HG03097 (cell line): Measurements from ENCODE around the gene GBP6.
"Not testable (repeated sequence)": the region's sequence is repeated elsewhere in the genome, so short reads cannot be mapped to it uniquely, and the experiment has no call there.

ENCODE experiments used
- ATAC-seq: cut with Tn5 transposase; IDR thresholded peaks from one replicate; pipeline ENCODE4 v1.9.1; 2021; ENCODE audit not compliant: unreplicated experiment, low FRiP score

Gene GBP6, protein sequence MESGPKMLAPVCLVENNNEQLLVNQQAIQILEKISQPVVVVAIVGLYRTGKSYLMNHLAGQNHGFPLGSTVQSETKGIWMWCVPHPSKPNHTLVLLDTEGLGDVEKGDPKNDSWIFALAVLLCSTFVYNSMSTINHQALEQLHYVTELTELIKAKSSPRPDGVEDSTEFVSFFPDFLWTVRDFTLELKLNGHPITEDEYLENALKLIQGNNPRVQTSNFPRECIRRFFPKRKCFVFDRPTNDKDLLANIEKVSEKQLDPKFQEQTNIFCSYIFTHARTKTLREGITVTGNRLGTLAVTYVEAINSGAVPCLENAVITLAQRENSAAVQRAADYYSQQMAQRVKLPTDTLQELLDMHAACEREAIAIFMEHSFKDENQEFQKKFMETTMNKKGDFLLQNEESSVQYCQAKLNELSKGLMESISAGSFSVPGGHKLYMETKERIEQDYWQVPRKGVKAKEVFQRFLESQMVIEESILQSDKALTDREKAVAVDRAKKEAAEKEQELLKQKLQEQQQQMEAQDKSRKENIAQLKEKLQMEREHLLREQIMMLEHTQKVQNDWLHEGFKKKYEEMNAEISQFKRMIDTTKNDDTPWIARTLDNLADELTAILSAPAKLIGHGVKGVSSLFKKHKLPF

DNA sequence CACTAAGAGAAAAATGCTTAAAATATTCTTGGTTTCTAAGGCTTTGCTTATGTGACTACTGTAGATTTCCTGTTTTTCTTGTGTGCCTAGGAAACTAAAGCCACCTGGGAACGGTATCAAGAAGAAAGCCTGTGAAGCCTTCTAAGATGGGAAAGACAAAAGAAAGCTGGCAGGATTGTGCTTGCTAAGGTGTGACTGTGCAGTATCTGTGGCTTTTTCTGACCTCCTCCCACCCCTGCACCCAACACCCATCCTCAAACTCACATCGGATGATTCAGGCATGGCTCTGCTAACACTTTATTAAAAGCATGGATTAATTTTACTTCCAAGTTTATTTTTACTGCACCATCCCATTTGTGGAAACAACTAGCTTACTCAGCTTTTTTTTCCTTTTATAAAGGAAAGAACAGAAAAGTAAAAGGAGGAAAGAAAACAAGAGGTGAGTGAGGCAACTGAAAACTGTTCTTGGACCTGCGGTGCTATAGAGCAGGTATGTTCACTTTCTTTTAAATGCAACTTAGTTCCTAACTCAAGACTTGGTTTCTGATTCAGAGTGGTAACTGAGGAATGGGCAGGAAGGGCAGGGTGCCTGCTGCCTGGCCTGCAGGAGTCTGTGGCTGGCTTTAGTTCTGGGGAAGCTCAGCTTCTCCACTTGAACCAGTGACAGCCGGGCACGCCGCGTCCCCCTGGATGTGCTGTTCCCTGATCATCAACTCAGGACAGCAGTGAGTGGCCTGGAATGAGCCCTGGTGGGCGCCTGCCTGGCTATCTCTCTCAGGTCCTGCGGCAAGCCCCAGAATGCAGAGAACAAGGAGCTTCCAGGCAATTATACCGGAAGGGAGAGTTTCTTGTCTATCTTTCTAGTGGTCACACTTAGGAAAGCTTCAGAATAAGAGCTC lies at the start of gene GBP6:
Gene GBP6 (plus strand): TSS at position 422 of the 899 bp plus-strand sequence. CDS start 4,493 bp downstream, outside the sequence.
- no peak for ATAC-seq

DNA sequence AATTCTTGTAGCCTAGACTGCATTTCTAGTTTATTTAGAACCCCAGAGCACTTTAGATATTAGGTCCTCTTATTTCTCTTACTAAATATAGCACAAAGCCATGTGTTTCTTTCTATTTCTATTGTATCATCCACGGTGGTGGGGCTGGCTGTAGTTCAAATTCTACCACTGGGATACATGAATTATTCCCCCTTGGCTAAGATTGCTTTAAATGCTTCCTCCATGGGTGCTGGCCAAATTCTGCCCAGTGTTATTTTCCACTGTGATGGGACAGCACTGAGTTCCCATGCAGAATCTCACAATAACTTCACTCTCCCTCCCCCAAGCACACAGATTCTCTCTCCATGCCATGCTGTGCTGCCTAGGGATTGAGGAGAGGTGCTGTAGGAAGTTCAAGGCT lies 41.5 kb upstream of the GBP6 start:
- ATAC-seq = no peak

DNA sequence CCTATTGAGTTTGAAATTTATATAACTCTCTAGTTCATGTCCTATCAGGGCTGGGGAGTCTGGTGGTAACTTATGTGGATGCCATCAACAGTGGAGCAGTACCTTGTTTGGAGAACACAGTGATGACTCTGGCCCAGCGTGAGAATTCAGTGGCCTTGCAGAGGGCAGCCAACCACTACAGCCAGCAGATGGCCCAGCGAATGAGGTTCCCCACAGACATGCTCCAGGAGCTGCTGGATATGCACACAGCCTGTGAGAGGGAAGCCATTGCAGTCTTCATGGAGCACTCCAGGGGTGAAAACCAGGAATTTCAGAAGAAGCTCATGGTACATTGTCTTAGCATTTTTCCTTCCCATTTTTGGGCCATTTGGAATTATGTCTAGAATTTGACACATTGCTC lies 32.0 kb upstream of the GBP6 start:
- no peak for ATAC-seq

DNA sequence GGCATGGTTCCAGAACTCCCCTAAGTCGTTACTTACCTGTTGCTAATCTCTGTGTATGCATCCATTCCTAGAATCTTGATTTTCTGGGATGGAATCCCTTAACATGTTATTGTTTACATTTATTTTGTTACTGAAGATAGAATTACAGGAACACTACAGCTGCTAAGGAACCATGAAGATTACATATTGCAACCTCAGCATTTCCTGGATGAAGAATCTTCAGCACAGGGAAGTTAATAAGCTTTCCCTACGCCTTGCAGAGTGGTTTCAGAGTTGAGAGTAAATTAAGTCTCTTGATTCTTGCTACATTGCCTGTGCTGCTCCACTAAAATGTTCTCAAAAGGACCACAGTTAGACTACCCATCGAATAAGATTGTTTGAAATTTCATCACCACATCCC lies 31.4 kb upstream of the GBP6 start:
- ATAC-seq = no peak

DNA sequence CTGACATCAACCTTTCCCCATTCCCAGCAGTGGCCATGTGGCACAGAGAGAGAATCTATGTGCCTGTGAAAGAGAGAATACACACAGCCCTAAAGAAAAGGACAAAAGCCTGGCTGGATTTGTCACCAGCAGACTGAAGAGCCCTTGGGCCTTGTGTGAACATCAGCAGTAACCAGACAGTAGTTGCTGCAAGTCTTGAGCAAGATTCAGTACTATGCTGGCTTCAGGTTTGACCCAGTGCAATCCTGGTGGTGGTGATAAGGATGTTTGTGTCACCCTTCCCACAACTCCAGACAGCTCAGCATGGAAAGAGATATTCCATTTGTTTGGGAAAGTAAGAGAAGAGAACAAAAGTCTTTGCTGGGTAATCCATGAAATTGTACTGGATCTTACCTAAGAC lies 28.4 kb upstream of the GBP6 start:
- ATAC-seq = no peak

DNA sequence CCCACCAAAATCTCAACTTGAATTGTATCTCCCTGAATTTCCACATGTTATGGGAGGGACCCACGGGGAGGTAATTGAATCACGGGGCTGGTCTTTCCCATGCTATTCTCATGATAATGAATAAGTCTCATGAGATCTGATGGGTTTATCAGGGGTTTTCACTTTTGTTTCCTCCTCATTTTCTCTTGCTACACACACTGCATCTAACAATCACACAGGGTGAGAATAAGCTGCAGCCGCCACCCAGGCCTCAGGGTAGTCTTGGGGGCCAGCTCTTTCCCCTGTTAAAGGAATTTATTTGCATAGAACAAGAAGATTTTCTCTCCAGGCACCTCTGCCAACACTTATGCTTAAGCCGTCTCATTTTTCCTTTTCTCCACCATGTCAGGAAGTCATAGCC lies 26.0 kb upstream of the GBP6 start:
- no peak for ATAC-seq

DNA sequence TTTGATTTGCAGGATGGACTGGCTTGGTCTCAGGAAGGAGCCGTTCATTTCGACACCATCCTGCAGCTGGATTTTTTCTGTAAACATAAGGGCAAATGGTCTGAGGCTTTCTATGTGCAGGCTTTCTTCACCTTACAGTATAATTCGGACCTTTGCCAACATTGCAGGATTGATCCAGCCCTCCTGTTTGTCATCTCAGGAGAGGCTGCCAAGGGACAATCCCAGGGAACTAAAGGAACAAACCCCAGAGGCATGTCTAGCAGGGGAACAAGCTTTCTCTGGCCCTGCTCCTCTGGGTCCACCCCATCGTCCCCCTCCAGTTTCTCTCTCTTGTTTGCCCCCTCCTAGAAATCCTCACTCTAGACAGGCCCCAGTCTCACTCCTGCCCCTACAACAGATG lies 24.8 kb upstream of the GBP6 start:
- ATAC-seq = no peak

DNA sequence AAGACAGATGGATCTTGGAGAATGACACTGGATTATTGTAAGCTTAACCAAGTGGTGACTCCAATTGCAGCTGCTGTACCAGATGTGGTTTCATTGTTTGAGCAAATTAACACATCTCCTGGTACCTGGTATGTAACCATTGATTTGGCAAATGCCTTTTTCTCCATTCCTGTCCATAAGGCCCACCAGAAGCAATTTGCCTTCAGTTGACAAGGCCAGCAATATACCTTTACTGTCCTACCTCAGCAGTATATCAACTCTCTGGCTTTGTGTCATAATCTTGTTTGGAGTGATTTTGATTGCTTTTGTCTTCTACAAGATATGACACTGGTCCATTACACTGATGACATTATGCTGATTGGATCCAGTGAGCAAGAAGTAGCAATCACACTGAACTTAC lies 18.4 kb upstream of the GBP6 start:
- ATAC-seq = not testable (repeated sequence)

DNA sequence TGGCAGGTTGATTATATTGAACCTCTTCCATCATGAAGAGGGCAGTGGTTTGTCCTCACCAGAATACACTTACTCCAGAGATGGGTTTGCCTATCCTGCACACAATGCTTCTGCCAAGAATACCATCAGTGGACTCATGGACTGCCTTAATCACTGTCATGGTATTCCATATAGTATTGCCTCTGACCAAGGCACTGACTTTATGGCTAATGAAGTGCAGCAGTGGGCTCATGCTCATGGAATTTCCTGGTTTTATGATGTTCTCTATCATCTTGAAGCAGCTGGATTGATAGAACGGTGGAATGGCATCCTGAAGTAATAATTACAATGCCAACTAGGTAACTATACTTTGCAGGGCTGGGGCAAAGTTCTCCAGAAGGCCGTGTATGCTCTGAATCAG lies 16.6 kb upstream of the GBP6 start:
- no peak for ATAC-seq

DNA sequence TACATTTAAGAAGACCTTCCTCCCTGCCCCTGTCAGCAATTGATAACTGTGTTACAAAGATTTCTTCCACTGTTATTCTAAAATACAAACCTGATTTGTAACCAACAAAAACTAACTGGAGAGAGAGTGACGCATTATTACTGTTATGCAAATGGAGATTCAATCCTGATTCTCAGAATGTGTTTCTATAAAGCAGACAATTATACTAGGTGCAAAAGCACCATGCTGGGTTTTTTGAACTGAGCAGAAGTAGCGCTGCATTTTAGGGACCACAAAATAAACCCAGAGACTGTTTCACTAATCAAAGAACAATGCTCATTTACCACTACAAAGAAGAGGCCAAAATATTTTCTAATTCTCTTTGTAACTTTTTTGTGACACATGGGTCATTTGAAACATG lies 13.6 kb upstream of the GBP6 start:
- ATAC-seq = no peak

DNA sequence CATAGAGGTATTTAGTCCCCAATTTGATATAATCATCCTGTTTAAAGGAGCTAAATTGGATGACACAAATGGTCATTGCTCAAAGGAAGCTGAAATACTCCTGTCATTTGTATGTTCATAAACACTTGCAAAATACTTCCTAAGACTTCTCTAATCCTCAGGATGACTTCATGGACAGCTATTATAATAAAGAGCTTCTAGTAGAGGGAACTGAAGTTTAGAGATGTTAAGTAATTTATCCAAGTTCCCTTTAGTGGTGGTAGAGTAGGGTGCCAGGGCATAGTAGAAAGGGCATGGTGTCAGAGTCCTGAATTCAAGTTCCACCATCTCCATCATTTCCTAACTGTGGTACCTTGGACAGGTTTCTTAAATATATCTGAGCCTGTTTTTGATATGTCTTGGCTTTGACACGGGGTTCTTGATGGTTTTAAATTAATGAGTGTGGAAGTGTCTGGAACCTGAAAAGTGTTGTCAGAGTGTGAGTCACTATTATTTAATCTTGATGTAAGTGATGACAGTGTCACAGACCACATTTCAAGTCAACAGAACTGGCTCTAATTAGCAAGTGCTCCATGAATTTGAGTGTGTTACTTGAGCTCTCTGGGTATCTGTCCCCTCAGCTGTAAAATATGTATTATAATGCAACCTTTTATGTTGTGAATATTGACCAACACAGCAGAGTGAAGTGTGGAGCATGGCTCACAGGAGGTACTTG lies 12.1 kb upstream of the GBP6 start:
- no peak for ATAC-seq

DNA sequence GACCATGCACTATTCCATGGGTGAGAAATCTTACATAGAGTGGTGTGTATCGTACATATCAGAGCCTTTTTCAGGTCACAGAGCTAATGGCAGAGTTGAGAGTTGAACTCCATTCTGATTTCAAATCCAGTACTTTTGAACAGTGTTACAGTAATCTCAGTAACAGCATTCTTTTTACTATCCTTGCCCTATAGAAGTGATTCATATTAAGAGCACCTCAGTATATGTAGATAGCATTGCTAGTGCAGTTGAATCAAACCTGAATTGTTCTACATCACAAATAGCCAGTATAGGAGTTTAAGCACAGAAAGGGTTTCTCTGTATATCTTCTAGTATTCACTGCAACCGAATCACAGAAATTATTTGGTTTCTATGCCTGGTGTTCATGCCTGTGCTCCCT lies 11.4 kb upstream of the GBP6 start:
- ATAC-seq = no peak

DNA sequence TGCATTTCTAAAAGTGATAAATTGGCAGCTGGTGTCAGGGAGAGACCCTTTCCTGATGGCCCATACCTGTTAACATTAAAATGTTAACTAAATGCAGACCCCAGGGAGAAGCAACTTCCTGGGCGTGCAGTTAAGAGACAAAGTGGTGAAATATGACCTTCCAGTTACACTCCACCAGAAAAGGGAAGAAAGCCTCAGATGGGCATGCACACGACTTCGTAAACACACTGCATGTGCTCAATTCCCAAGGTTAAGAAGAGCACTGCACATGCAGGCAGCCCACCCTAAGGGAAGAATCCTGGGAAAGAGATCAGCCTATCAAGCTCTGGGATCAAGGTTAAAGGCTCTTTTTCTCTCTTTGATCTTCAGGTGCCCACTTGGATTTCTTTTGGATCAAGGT lies 9.7 kb upstream of the GBP6 start:
- no peak for ATAC-seq

DNA sequence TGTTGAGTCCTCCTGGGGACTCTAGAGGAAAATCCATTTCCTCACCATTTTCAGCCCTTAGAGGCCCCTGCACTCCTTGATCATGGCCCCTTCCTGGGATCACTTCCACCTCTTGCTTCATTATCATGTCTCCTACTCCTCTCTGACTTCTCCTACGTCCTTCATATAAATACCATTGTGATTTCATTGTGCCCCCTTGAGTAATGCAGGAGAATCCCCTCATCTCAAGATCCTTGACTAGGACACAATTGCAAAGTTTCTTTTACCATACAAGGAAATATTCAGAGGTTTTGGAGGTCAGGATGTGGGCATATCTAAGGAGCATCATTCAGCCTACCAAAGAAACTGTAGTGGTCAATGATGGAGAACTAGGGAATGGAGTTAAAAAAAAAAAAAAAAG lies 8.8 kb upstream of the GBP6 start:
- ATAC-seq = no peak

DNA sequence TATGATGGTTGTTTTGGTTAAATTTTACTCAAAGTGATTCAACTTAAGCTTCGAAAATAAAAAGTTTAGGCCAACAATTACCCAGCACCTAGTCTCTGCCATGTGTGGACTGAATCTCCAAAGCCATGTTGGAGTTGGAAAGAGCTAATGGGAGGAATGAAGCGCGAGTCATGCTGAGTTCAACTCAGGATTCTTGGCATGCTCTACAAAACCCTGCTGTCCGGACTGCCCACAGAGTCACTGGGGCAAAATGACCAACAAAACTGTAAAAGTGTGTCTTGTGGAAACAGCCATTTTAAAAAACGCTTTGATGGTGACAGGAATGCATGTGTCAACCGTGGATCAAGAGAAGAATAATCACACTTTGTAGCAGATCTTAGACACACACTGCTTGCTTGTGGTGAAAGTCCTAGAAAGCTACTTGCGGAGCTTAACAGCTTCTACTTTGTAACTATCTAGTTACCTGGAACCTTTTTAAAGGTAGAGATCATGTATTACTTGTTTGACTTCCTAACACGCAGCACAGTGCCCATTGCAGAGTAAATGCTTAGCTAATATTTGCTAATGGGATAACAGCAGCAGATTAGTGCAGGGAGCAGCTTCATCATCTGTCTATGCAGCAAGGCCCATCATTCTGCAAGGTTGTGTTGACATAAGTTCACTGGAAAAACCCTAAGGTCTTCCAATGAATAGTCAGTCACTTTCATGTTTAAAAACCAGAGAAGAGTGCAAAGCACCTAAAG lies 7.0 kb upstream of the GBP6 start:
- ATAC-seq = no peak

DNA sequence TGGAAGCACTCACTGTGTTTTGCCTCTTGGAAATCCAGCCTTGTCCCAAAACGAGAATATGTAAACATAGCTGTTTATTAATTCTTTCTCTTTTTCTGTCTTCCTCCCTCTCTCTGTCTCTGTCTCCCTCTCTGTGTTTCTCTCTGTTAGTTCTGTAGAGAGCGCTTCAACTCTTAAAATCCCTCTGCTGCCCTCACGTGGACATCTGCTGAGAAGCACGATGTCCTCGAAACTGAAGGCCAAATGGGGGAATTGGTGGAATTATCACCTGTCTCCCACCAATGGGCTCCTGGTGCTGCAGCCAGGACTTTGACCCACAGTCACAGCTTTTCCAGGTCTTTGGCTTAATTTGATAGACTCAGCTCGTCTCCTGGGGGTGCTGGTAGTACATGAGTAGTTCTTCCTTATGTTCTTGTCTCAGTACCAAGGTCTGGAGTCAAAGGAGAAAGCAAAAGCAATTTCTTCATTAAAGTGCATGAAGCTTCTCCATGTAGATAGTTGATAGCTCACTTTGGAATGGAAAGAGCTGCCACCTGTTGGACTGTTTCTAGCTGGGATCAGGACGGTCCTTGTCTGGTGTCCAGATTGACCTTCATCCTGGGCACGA lies 5.5 kb upstream of the GBP6 start:
- ATAC-seq = no peak

DNA sequence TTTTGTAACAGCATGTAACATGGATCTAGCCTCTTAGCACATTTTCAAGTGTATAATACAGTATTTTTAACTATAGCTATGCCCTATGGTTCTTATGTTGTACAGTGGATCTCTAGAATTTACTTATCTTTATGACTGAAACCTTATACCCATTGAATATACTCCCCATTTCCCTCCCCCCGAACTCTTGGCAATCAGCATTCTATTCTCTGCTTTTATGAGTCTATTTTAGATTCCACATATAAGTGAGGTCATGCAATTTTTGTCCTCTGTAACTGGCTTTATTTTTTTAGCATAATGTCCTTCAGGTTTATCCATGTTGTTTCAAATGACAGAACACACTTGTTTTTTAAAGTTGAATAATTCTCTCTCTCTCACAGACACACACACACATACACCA lies 3.1 kb upstream of the GBP6 start:
- no peak for ATAC-seq

DNA sequence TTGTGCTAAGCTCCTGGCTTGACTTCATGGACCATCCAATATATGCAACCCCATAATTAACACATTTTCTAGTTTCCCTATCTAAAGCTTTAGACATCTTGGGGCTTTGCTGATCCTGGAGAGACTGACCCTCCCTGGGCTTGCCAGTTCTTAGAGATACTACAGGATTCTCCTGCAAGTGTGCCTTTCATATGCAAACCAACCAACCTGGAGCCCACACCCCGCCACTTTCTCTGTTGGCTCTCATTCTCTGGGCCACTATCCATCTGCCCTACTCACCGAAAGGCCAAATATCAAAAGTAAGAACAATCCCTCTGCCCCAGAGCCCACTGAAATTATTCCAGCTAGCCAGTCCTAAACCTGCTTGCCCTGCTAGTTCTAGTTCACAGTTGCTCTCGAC lies 2.2 kb upstream of the GBP6 start:
- ATAC-seq = no peak

DNA sequence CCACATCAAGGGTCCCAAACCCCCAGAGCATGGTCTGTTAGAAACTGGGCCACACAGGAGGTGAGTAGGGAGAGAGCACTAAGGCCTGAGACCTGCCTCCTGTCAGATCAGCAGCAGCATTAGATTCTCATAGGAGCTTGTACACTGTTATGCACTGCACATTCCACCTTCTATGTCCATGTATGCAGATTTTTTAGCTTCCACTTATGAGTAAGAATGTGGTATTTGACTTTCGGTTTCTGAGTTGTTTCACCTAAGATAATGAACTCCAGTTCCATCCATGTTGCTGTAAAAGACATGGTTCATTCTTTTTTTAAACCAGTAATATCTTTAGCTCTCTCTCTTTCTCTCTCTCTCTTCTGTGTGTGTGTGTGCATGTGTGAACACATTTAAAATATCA lies 663 bp upstream of the GBP6 start:
- ATAC-seq = peak; percentile 83
